ENCODE measurements around the gene MAEA.
A peak's percentile ranks its signal among the peaks of the same experiment; 100 is the strongest.
"Not testable (repeated sequence)": the region's sequence is repeated elsewhere in the genome, so short reads cannot be mapped to it uniquely, and the experiment has no call there.

The MAEA gene

DNA sequence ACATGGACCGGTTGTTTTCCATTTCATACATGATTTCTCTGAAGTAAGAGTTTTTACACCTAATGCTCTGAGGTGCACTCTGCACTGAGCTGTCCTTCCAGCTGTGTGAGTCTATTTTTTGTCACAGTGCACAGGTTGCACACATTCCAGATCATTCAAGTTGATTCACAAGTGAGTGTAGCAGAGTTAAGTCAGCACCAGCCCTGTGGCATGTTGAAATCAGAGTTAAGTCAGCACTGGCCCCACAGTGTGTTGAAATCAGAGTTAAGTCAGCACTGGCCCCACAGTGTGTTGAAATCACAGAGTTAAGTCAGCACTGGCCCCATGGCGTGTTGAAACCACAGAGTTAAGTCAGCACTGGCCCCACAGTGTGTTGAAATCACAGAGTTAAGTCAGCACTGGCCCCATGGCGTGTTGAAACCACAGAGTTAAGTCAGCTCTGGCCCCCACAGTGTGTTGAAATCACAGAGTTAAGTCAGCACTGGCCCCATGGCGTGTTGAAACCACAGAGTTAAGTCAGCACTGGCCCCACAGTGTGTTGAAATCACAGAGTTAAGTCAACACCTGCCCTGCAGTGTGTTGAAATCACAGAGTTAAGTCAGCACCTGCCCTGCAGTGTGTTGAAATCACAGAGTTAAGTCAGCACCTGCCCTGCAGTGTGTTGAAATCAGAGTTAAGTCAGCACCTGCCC is 45.6 kb downstream of the MAEA start:
- DNase-seq (ENCODE audit: low spot score) = not testable (repeated sequence)

- no peak for DNase-seq (ENCODE audit: low spot score)
Measured at GRCh38 chr4:1336088-1336491, 46.4 kb downstream of the MAEA start.

- no peak for DNase-seq (ENCODE audit: low spot score)
Measured at GRCh38 chr4:1337376-1337831, 47.7 kb downstream of the MAEA start.

DNA sequence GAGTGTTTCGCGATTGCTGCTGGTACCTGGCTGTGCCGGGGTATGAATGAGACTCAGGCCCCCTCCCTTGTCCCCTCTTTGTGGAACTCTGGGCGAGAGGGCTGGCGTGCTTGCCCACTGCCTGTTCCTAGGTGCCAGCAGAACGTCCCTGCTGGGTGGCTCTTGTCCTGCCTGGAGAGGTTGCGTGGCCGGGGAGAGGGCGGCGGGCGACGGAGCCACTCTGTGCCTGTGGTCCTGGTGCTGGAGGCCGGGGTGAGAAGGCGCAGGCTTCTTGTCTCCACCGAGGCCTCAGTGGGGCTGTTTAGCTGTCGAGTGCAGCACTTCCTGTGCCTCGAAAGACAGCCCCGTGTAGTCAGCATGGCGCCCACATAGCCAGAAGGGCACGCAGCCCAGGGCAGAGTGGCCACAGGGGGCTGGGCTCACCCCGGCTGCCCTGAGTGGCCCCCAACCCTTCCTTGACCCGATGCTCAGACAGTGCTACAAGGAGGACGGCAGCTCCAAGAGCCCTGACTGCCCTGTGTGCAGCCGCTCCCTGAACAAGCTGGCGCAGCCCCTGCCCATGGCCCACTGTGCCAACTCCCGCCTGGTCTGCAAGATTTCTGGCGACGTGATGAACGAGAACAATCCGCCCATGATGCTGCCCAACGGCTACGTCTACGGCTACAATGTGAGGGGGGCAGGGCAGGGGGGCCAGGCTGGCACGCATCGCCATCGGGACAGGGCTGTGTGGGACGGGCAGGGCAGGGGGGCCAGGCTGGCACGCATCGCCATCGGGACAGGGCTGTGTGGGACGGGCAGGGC is 48.5 kb downstream of the MAEA start:
- DNase-seq (ENCODE audit: low spot score) = no peak

GRCh38 chr4:1338752-1339414 is 49.2 kb downstream of the MAEA start:
- DNase-seq (ENCODE audit: low spot score) = no peak

DNA sequence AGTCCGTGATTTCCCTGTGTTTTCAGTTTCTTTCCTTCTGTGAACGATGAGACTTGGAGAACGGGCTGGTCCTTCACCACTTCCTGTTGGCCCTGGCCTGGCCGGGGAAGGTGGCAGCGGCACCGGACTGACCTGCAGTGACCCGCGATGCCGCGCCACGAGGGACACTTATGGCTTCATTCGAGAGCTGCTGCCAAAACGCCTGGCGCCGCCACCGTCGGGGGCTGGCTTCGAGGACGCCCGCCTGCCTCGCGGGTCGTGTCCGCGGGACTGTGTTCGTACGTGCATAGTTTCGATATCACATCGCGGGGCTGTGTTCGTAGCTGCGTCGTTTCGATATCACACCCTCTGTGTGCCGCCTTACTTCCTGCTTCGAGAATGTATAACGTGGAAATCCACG is 49.8 kb downstream of the MAEA start:
- DNase-seq (ENCODE audit: low spot score) = no peak

DNA sequence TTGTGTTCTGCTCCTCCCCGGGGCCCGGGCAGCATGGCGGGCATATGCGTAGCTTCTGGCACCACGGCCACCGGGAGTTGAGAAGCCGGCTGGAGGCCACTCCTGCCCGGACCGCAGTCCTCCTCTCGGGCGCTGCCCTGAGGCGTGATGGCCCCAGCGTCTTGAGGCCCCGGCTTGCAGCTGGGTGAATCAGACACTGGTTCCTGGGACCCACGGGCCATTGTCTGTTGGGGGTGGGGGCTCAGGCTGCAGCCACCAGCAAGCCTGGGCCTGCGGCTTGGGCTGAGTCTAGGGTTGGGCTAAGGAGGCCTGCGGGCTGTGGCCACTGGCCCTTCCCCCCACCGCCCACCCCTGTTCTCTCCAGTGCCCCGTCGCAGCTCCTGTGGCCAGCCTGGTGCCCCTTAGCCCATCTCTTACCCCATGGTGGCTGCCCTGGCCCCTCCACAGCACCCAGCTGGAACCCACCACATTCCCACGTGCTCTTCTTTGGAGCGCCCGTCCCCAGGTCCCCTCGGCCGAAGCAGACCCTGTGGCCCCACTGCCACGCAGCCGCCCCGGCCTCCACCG is 50.6 kb downstream of the MAEA start:
- no peak for DNase-seq (ENCODE audit: low spot score)

DNA sequence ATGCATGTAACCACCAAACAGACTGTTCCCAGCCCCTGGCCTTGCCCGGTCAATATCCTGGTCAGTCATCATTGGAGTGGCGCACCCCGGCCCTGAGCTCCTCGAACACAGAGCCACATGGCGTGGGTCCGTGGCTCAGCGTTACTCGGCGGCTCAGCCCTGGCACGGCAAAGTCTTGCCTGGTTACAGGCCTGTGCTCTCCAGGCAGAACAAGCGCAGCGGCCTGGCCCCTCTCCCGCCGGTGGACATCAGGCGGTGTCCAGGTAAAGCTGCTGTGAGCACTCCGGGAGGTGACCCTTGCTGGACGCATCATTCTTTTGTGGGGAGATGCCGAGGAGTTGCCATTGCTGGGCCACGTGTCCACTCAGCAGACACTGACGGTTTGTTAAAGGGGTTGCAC is 51.2 kb downstream of the MAEA start:
- DNase-seq (ENCODE audit: low spot score) = no peak

- no peak for DNase-seq (ENCODE audit: low spot score)
Measured at GRCh38 chr4:1342003-1342402, 52.3 kb downstream of the MAEA start.

GRCh38 chr4:1344696-1345095 is 55.0 kb downstream of the MAEA start:
- DNase-seq (ENCODE audit: low spot score) = no peak

- peak; percentile 53 for DNase-seq (ENCODE audit: low spot score)
Measured at GRCh38 chr4:1345903-1346780, 56.5 kb downstream of the MAEA start.

GRCh38 chr4:1346781-1347409 is 57.2 kb downstream of the MAEA start, which contains the start of gene UVSSA:
UVSSA (plus strand) TSS chr4:1347208; CDS start chr4:1348092, 884 bp downstream.
- DNase-seq (ENCODE audit: low spot score) = peak; percentile 100

DNA sequence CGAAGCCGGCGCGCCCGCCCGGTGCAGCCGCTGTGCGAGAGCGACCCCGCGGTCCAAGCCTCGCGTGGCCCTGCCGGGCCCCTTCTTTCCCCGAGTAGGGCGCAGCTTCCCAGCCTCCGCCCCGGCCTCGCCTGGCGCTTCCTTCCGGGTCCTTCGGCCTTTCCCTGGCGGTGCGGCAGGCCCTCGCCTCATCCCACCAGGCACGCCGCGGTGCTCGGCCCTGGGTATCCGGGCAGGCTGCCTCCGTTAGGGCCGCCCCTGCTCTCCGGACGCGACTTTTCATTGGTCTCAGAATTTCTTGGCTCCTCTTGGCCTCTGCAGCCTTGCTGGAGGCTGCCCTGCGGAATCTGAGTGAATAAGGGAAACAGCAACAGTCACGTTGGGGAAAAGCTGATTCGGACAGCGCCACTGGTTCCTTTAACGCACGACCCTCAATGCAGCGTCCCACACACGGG is 57.7 kb downstream of the MAEA start:
- DNase-seq (ENCODE audit: low spot score) = peak; percentile 66

- no peak for DNase-seq (ENCODE audit: low spot score)
Measured at GRCh38 chr4:1348014-1348513, 58.4 kb downstream of the MAEA start.

GRCh38 chr4:1348746-1349145 is 59.1 kb downstream of the MAEA start:
- no peak for DNase-seq (ENCODE audit: low spot score)

- no peak for DNase-seq (ENCODE audit: low spot score)
Measured at GRCh38 chr4:1349359-1350168, 59.9 kb downstream of the MAEA start.

DNA sequence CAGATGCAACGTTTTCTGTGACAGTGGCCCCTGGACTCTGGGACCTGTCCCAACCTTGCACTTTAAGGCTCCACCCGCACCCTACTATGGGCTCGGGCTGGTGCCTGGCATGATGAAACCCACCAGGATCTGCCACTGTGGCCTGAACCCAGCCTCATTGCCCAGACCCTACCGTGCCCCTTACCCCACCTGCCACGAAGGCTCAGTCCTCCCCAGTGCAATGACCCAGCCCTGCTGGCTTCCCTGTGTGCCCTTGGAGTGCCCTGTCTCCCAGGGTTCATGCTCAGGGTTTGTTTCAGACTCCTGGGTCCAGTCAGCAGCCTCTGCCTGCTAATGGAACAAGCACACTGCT is 60.5 kb downstream of the MAEA start:
- DNase-seq (ENCODE audit: low spot score) = no peak

GRCh38 chr4:1351854-1352566 is 62.3 kb downstream of the MAEA start:
- peak; percentile 85 for DNase-seq (ENCODE audit: low spot score)

GRCh38 chr4:1352567-1352900 is 62.8 kb downstream of the MAEA start:
- DNase-seq (ENCODE audit: low spot score) = no peak
